ENCODE data around the gene WASHC3. TPM values are rescaled to one million over a fixed set of nuclear protein-coding genes. Genes with fewer than 3 reads are reported as not detected.

Gene WASHC3
- total and polyA plus RNA-seq, 8 donors = 5.1 to 29.0 (median 13.8) TPM

DNA sequence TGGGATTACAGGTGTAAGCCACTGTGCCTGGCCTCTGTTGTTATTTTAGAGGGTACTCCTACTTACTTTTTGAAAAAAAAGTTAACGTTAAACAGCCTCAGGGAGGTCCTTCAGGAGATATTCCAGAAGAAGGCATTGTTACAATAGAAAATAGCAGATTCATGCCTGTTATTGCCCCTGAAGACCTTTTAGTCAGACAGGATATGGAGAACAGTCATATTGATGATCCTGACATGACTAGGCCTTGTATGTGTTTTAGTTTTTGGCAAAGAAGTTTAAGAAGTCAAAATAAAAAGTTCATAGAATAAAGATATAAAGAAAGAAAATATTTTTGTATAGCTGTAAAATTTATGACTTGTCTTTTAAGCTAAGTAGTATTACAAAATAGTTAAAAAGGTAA lies 45.3 kb downstream of the WASHC3 start:
- ATAC-seq (no peak), DNase-seq (no peak), FAIRE-seq (no peak)
- H3K4me1 ChIP-seq = no peaks in the 10 kb centered on the region
- H3K27me3 ChIP-seq = no peaks in the 10 kb centered on the region
- no peak overlapping the region for H3K4me3 ChIP-seq
- WGBS, 2 donors = 95 to 100% methylated on average over 1 of the region's 1 CpG
- H3K27ac ChIP-seq = no peak overlapping the region
- intact Hi-C loops (cut with DNase I) = no loop called here
- no peaks in the 10 kb centered on the region for H3K9me3 ChIP-seq
- TF ChIP-seq, protein P1, sequence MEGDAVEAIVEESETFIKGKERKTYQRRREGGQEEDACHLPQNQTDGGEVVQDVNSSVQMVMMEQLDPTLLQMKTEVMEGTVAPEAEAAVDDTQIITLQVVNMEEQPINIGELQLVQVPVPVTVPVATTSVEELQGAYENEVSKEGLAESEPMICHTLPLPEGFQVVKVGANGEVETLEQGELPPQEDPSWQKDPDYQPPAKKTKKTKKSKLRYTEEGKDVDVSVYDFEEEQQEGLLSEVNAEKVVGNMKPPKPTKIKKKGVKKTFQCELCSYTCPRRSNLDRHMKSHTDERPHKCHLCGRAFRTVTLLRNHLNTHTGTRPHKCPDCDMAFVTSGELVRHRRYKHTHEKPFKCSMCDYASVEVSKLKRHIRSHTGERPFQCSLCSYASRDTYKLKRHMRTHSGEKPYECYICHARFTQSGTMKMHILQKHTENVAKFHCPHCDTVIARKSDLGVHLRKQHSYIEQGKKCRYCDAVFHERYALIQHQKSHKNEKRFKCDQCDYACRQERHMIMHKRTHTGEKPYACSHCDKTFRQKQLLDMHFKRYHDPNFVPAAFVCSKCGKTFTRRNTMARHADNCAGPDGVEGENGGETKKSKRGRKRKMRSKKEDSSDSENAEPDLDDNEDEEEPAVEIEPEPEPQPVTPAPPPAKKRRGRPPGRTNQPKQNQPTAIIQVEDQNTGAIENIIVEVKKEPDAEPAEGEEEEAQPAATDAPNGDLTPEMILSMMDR (IDR thresholded peaks at IDR 0.05) = no peak
- H3K36me3 ChIP-seq = no peaks in the 10 kb centered on the region

- Histone ChIP-seq H3K27ac (no peak overlapping the region), H3K4me1 (no peaks in the 10 kb centered on the region), H3K36me3 (no peaks in the 10 kb centered on the region), H3K9me3 (no peaks in the 10 kb centered on the region), H3K4me3 (no peak overlapping the region), H3K27me3 (no peaks in the 10 kb centered on the region)
- FAIRE-seq (no peak), DNase-seq (no peak), ATAC-seq (no peak)
- intact Hi-C loops (cut with DNase I) = no loop called here
- 89% methylated on average over 8 of the region's 8 CpGs for WGBS, 2 donors
- TF ChIP-seq, protein P1 (IDR thresholded peaks at IDR 0.05) = no peak
Observed at GRCh38 chr12:102010265-102010994, 51.4 kb downstream of the WASHC3 start.

GRCh38 chr12:102009796-102010195 lies 52.0 kb downstream of the WASHC3 start:
- TF ChIP-seq, protein P1 (IDR thresholded peaks at IDR 0.05) = no peak
- WGBS, 2 donors = 97% methylated on average over 3 of the region's 3 CpGs
- Histone ChIP-seq H3K4me3 (no peak overlapping the region), H3K9me3 (no peaks in the 10 kb centered on the region), H3K27me3 (no peaks in the 10 kb centered on the region), H3K27ac (no peak overlapping the region), H3K36me3 (no peaks in the 10 kb centered on the region), H3K4me1 (no peaks in the 10 kb centered on the region)
- DNase-seq (no peak), ATAC-seq (no peak), FAIRE-seq (no peak)
- intact Hi-C loops (cut with DNase I) = no loop called here

- 78 to 82% methylated on average over 1 of the region's 1 CpG for WGBS, 2 donors
- Histone ChIP-seq H3K27me3 (no peaks in the 10 kb centered on the region), H3K4me3 (no peak overlapping the region), H3K27ac (no peak overlapping the region), H3K4me1 (no peaks in the 10 kb centered on the region), H3K9me3 (no peaks in the 10 kb centered on the region), H3K36me3 (no peaks in the 10 kb centered on the region)
- FAIRE-seq = no peak
- intact Hi-C loops (cut with DNase I) = no loop called here
- DNase-seq = no peak
- TF ChIP-seq, protein P1 (IDR thresholded peaks at IDR 0.05) = no peak
- ATAC-seq = no peak
Observed at GRCh38 chr12:102008615-102009126, 53.1 kb downstream of the WASHC3 start.

GRCh38 chr12:102005256-102005655 lies 56.5 kb downstream of the WASHC3 start:
- DNase-seq (no peak), FAIRE-seq (no peak), ATAC-seq (no peak)
- WGBS, 2 donors = 69 to 73% methylated on average over 5 of the region's 5 CpGs
- H3K4me1 ChIP-seq = no peaks in the 10 kb centered on the region
- H3K27me3 ChIP-seq = no peaks in the 10 kb centered on the region
- no peaks in the 10 kb centered on the region for H3K9me3 ChIP-seq
- no peaks in the 10 kb centered on the region for H3K36me3 ChIP-seq
- TF ChIP-seq, protein P1 (IDR thresholded peaks at IDR 0.05) = no peak
- intact Hi-C loops (cut with DNase I) = no loop called here
- no peak overlapping the region for H3K27ac ChIP-seq
- H3K4me3 ChIP-seq = no peak overlapping the region
